Measurements from ENCODE around the gene PISD.
"Not testable (repeated sequence)": the region's sequence is repeated elsewhere in the genome, so short reads cannot be mapped to it uniquely, and the experiment has no call there.

The PISD gene

DNA sequence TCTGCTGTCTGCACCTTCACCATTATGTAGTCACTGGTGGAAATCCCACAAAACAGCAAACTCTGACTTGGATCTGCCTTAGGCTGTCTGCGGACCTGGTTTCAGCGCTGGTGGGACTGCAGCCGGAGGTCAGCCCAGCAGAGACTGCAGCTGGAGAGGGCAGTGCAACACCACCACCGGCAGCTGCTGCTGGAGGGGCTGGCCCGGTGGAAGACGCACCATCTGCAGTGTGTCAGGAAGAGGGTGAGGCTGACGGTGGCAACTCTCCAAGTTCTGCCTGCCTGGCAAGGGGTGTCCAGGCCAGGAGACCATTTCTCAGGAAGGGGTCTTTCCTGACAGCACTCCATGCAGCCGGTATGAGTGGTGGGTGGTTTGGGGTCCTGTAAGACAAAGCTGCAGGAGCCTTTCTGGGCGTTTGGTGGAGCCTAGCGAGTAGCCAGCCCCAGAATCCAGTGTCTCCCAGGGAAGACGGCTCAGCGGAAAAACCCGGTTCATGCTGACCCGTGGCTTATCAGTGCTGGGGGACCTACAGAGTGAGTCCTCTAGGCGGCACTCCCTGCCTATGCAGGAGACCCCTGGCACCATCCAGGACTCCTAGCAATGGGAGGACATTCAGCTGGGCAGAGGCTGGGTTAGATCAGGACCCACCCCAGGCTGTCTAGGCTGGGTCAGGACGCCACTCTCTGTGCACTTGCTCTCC lies 50.8 kb downstream of the PISD start:
- in situ Hi-C loops (cut with MboI; ENCODE audit: low sequenced_read_pairs) = no loop called here

DNA sequence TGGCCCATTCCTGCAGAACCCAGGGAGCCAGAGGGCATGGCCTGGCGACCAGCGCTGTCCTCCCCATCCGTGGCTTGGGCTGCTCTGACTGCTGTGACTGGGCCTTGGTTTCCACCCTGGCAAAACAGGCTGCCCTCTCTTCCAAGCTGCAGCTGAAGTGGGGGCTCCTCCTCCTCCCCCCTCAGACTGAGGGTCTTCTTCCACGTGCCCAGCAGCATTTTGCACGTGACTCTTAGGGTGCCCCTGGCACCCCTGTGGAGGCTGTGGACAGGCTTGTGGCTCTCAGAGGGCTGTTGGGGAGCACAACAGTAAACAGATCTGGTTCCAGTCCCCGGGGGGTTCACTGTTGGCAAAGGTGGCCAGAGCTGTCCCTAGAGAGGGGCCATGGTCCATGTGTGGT lies 51.4 kb downstream of the PISD start:
- in situ Hi-C loops (cut with MboI; ENCODE audit: low sequenced_read_pairs) = no loop called here

DNA sequence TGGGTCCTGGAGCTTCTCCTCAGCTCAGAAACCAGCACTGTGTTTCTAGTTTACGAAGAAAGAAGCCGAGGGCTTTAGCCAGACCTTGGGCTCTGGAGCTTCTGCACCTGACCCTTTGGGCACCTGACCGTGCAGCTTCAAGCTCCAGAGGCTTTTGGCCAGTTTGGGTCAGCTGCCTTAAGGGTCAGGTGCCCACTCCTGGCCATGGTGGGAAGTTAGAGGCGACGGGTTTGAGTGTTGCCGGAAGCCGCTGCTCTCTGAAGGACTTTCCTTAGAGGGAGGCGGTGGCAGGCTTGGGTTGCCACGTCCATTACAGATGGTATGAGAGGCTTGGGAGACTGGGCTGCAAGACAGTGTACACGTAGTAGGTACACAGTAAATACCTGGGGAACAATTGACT lies 52.3 kb downstream of the PISD start:
- in situ Hi-C loops (cut with MboI; ENCODE audit: low sequenced_read_pairs) = no loop called here

DNA sequence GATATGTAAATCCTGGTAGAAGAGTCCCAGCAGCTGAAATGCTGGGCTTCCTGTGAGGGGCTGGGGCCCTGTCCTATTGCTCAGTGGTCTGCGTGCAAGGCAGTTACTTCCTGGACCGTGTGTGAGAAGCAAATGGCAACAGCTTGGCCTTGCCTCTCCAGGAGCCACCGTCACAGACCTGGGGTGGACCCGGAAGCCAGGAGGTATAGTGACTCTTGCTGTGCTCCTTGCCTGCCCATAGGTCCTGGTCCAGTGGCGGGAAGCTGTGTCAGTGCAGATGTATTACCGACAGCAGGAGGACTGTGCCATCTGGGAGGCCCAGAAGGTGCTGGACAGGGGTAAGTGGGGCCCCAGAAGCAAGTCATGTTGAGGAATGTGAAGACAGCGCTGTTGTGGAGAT lies 54.3 kb downstream of the PISD start:
- in situ Hi-C loops (cut with MboI; ENCODE audit: low sequenced_read_pairs) = no loop called here

DNA sequence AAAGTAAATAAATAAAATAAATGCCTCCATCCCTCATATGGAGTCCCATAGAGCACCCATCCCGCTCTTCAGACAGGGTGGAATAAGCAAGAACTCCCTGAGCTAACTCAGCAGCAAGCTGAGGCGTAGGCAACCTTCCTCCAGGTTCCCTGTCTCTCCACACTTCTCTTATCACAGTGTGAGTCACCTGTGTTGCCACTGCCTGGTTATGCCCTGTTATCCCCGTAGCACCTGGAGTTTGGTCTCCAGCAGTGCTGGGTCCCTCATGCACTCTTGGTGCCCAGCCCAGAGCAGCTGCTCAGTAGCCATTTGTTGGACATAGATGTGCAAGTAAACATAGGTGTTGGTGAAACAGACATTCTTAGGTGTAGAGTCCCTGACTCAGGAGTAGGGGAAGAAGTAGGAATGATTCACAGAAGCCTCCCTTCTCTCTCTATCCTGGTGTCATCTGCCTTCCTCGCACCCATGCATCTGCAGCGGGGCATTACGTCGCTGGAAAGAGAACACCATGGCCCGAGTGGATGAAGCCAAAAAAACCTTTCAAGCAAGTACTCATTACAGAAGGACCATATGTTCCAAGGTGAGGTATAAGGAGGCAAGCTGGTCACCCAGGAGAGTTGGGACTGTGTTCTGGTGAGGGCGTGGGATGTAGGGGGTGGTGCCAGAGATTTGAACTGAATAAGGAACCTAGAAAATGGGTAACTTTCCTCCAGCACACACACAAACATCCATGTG lies 56.0 kb downstream of the PISD start:
- in situ Hi-C loops (cut with MboI; ENCODE audit: low sequenced_read_pairs) = no loop called here

DNA sequence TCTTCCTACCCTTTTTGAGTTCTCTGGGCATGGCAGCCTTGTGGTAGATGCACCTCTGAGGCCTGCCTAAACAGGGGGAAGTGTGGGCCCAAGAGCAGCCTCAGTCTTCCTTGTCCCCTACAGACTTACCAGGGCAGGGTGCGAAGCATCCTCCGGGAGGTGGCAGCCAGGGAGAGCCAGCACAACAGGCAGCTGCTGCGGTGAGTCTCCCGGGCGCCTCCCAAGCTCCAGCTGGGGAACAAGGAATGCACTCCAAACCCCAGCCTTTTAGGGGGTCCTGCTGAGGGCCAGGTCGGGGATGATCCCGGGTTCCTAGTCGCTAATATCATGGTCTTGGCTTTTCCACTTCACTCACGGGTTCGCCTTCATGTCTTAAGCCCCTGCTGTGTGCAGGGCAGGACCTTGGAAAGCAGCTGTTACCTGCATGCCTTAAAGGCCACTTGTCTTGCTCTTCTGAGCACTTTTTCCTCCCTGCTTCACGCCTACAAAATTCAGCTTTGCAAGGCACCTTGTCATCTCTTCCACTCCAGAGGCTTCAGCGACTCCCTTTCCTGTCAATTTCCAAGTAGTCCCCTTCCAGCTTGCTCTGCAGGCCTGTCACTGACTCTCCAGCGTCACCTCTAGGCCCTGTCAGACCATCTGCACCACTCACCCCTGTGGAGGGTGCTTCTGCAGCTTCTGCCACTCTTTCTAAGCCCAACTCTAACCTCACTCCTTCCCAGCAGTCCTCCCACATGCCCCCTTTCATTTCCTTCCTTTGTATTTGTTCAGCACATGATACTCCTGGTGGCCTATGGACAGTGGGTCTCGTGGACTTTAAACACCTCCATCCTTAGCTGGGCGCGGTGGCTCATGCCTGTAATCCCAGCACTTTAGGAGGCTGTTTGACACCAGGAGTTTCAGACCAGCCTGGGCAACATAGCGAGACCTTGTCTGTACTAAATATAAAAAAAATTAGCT lies 57.0 kb downstream of the PISD start:
- in situ Hi-C loops (cut with MboI; ENCODE audit: low sequenced_read_pairs) = no loop called here

DNA sequence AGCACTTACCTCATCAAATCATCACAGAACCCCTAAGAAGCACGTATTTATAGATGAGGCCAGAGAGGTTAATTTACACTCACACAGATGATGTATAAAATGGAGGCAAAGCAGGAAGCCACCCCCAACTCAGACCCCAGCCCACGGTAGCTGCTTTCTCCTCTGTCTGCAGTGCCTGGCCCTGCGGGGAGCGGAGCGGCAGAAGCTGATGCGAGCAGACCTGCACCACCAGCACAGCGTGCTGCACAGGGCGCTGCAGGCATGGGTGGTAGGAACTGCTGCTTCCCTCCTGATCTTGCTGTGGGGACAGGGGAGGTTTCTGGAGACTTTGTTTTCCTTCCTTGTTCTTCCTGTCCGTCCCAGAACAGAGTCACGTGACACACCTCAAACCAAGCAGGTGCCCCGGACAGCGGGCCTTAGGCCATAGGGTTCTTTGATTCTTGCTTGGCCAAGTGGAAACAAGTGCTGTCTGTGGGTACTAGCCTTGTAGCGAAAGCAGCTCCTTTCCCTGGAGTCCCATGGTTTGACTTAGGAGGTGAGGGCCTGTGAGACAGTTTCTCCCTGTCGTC lies 57.8 kb downstream of the PISD start:
- in situ Hi-C loops (cut with MboI; ENCODE audit: low sequenced_read_pairs) = no loop called here

DNA sequence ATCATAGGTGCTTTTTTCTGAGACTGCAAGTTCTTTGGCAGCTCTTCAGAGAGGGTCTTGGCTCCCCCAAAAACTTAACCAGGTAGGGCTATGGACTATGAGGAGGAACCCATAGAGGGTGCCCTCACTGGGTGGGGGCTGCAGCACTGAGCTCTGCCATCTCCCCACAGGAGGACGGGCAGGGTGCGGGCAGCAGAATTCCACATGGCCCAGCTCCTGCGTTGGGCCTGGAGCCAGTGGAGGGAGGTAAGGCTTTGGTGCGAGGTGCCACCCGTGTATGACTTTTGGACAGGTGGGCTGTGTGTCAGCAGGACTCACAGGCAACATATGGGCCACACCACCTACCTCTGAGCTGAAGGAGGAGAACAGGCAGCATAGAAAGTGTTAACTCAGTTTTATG lies 58.4 kb downstream of the PISD start:
- in situ Hi-C loops (cut with MboI; ENCODE audit: low sequenced_read_pairs) = no loop called here

DNA sequence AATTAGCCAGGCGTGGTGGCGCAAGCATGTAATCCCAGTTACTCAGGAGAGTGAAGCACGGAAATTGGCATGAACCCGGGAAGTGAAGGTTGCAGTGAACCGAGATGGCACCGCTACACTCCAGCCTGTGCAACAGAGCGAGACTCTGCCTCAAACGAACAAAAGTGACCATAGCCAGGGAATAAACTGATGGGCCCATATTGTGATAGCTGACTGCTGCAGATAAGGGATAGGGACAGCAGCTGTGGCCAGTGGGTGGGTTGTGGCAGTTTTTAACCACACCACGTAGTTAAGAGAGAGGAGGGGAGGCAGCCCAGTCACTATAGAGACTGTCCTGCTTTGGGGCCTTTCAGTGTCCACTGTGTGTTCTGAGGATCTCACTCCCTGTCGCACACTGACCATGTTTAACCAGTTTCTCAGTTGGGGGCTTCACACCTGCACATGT lies 58.9 kb downstream of the PISD start:
- in situ Hi-C loops (cut with MboI; ENCODE audit: low sequenced_read_pairs) = no loop called here

DNA sequence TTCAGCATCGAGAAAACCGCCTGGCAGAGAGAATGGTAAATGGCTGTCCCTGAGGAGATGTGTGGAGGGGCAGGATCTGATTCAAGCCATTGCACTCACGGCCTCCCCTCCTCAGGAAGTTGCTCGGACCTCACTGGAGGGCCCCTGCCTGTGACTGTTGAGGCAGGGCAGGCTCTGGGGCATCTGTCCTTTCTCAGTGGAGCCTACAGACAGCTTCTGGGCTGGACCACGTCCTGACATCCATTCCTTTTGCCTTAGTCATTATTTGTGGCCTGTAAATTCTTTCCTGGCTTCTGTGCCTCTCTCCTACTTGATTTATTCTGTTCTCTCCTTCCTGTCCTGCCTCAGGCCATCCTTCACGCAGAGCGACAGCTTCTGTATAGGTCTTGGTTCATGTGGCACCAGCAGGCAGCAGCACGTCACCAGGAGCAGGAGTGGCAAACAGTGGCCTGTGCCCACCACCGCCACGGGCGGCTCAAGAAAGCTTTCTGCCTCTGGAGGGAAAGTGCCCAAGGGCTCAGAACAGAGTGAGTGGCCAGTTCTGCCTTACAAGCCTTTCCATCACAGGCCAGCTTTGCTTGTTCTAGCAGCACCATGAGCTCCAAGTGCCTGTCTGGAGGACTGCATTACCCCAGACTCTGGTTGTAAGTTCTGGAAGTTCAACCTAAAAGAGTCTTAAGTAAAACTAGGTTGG lies 59.6 kb downstream of the PISD start:
- in situ Hi-C loops (cut with MboI; ENCODE audit: low sequenced_read_pairs) = no loop called here

DNA sequence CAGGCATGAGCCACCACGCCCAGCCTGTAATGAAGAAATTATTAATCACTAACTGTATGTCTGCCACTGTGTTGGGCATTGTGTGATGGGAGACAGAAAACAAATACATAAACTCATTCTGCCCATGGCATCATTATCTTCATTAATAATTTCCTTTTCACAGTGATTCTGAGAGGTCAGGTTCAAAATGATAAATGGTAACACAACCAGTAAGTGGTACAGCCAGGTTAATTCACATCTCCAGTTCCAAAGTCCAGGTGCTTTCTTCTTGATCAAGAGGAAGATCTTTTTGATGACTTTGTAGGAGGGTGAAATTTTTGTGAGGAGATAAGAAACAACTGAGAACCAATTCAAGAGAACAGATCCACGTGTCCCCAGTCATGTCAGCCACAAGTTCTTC lies 66.7 kb downstream of the PISD start:
- in situ Hi-C loops (cut with MboI; ENCODE audit: low sequenced_read_pairs) = no loop called here

DNA sequence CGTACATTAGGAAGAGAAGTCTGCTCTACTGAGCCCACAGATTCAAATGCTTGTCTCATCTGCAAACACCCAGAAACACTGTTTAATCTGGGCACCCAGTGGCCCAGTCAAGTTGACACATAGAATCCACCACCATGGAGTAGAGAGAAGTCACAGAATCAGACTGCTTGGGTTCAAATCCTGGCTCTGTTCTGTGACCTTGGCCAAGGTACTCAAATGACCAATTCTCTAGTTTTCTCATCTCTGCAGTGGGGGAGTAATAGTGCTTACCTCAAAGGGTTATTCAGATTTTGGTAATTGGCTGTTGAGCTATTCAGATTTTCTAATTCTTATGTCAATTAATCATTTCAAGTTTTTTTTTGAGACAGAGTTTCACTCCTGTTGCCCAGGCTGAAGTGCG lies 71.9 kb downstream of the PISD start:
- in situ Hi-C loops (cut with MboI; ENCODE audit: low sequenced_read_pairs) = not testable (repeated sequence)

DNA sequence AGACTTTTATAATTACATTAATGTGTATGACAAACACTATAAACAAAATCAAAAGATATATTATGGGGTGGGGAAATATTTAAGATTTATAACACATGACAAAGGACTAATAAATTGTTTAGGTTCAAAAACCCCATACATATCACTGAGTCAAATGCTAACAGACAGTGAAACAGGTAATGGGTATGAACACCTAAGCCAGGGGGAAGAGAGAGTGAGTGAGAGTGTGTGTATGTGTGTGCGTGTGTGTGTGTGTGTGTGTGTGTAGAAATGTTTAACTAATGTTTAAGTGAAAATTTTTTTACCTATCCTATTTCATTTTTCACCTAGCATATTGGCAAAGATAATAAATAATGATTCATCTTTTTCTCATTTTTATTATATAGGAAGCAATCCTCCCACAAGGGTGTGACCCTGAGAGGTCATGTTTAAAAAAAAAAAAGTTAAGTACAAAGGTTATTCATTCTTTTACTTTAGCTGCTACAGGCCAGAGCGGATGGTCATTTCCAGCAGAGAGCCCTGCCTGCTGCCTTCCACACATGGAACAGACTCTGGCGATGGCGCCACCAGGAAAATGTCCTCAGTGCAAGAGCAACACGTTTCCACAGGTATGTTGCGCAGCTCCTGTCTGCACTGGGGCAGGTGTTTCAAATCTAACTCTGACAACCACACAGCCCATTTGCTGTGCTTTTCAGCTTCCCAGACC lies 72.9 kb downstream of the PISD start:
- in situ Hi-C loops (cut with MboI; ENCODE audit: low sequenced_read_pairs) = no loop called here

DNA sequence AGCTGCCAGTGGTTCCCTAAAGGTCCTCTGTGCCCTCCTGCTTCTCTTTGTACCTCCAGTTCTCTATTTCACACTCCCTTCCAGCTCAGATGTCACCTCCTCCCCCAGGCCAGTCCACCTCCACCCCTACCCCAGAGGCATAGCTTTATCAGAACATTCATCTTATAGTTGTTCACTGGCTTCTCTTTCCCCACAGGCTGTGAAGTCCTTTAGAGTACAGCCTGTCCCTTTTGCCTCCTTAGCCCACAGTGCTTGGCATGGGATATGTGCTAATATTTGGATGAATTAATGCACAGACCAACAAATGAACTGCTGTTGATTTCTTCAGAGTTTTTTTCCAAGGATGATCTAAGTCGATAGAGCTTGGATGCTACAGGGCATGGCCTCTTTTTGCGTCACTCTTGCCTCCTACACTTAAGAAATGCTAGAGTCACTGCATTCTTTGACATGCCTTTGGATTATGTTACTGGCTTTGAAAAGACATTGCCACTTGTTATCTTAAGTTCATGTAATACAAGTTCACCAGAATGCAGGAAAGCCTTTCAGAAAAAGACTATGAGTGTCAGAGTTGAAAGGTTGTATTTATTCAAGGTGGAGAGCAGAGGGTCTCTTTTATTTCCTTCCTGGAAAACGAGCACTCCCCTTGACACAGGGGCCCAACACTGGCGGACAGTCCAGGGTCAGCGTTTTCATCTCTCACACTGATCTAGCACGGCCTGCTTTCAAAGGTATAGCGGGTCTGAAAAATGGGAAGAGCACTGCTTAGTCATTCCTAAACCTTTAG lies 75.7 kb downstream of the PISD start:
- in situ Hi-C loops (cut with MboI; ENCODE audit: low sequenced_read_pairs) = no loop called here

DNA sequence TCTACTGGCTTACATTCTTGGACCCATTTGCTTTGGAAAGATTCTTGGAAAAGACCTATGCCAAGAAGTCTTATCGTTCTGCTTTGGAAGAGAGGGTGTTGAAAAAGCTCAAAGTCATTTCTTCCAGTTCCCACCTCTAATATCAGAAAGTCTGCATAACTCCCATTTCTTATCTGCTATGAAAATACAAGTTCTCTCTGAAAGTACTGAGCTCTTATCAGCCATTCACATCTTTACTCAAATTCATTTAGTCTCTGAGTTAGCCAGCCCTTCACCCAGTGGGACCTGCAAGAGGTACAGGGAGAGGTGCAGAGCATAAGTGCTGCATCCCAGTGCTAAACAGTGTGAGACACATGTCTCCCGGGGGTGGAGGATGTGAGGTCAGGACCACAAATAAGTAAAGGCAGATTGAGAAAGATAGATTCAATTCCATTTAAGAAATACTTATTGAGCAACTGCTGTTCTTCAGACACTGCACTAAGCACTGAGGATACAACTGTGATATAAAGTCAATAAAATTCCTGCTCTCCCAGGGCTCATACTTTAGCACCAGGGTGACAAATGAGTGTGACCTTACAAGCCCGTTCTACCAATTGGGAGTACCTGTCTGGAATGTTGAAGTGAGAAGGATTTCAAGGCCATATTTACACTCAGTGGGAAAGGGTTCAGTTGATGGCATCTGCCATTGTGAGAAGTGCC lies 76.7 kb downstream of the PISD start:
- in situ Hi-C loops (cut with MboI; ENCODE audit: low sequenced_read_pairs) = no loop called here

DNA sequence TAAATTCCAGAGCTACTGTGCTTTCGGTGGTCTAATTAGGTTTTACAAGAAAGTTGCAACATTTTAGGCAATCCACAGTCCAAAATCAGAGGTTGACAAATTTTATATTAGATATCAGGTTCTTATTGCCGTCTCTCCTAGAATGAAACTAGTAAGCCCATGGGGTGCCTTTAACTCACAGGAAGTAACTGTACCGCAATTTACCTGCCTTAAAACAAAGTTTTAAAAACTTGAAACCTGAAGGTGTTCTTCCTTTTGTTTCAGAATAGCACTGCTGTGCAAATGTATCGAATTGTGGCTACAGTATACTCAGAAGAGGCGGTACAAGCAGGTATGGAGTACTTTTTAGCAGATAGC lies 77.2 kb downstream of the PISD start:
- in situ Hi-C loops (cut with MboI; ENCODE audit: low sequenced_read_pairs) = no loop called here

DNA sequence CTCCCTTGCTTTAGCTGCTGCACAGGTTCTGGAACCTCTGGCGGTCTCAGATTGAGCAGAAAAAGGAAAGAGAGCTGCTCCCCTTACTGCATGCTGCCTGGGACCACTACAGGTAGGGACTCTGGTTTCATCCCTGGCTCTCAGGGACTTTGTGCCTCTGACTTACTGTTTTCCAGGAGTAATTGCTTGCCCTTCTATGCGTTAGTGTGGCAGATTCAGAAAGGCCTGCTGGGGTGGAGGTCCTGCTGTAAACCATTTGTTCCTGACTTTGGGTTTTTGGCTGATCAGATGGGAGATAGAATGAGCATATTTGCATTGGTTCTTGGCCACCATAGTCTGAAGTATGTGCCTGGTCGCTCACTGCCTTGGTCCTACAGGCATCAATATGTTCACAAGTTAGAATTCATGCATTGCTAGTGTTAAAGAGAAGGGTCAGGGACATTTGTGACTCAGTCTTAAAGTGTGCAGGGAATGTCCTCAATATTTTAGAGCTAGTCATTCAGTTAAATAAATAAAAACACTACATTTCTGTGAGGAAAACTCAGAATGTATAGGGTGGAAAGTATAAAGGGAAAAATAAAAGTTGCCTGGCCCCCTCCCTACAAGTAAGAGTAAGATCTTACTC lies 78.0 kb downstream of the PISD start:
- in situ Hi-C loops (cut with MboI; ENCODE audit: low sequenced_read_pairs) = no loop called here

DNA sequence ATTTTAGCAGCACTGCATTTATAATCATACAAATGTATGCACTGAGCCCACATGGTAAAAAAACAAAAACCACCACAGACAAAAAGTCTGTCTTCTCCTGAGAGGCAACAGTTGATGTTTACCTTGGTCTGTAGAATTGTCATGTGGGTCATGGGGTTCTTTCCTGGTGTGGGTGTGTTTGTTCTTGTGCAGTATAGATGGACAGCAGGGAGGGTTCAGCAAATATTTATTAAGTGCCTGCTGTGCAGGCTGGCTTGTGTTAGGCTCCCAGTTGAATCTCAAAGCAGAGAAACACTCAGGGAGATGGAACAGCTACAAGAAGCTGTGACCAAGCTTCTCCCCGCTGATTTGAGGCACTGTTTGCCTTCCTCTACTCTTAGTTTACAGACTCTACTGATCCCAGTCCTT lies 82.2 kb downstream of the PISD start:
- in situ Hi-C loops (cut with MboI; ENCODE audit: low sequenced_read_pairs) = no loop called here
